Neural progenitor cell (in vitro differentiated cells): ENCODE data around the gene RPTOR. TPM values are rescaled to one million over a fixed set of nuclear protein-coding genes. Genes with fewer than 3 reads are reported as not detected.

Experiments
- DNase-seq: peaks from one replicate; pipeline ENCODE4 v3.0.0-alpha.2; 2016; ENCODE audit warnings: low spot score
- H2AFZ ChIP-seq: fragments of 200-600 bp; sonication (generic); replicated peaks from 2 replicates; pipeline ENCODE4 v1.6.1; 2016; ENCODE audit warnings: antibody characterized with exemption
- H3F3A ChIP-seq: fragments of 200-600 bp; sonication (generic); 2 replicates; pipeline ENCODE4 v1.6.1; 2016; ENCODE audit warnings: antibody characterized with exemption, low read depth
- H3K27ac ChIP-seq: fragments of 200-600 bp; sonication (generic); 2 replicates; pipeline ENCODE4 v1.5.1; 2016; ENCODE audit warnings: mild to moderate bottlenecking
- H3K27me3 ChIP-seq: fragments of 200-600 bp; sonication (generic); 2 replicates; pipeline ENCODE4 v1.6.1; 2016; ENCODE audit warnings: mild to moderate bottlenecking, moderate library complexity
- H3K36me3 ChIP-seq: fragments of 200-600 bp; sonication (generic); 2 replicates; pipeline ENCODE4 v1.5.1; 2016
- H3K4me1 ChIP-seq: fragments of 200-600 bp; sonication (generic); 2 replicates; pipeline ENCODE4 v1.6.1; 2016; ENCODE audit warnings: mixed run types
- H3K4me2 ChIP-seq: fragments of 200-600 bp; sonication (generic); 2 replicates; pipeline ENCODE4 v1.6.1; 2016
- H3K4me3 ChIP-seq: fragments of 200-600 bp; sonication (generic); 2 replicates; pipeline ENCODE4 v1.5.1; 2016
- H3K79me2 ChIP-seq: fragments of 200-600 bp; sonication (generic); 2 replicates; pipeline ENCODE4 v1.6.1; 2016; ENCODE audit warnings: low read depth
- H3K9ac ChIP-seq: fragments of 200-600 bp; sonication (generic); 2 replicates; pipeline ENCODE4 v1.6.1; 2016
- H3K9me3 ChIP-seq: fragments of 200-600 bp; sonication (generic); 2 replicates; pipeline ENCODE4 v1.5.1; 2016; ENCODE audit warnings: low read depth
- H4K20me1 ChIP-seq: fragments of 200-600 bp; sonication (generic); 2 replicates; pipeline ENCODE4 v1.6.1; 2016; ENCODE audit warnings: low read depth
- H3K27ac Mint-ChIP-seq: 3 replicates; pipeline ENCODE4 v1.8.0; 2021; ENCODE audit warnings: mixed read lengths
- H3K27me3 Mint-ChIP-seq: 2 replicates; pipeline ENCODE4 v1.8.0; 2022; ENCODE audit warnings: low read depth, mild to moderate bottlenecking, inconsistent platforms, moderate library complexity, mixed read lengths; ENCODE audit not compliant: insufficient read depth
- H3K36me3 Mint-ChIP-seq: 3 replicates; pipeline ENCODE4 v1.8.0; 2021; ENCODE audit warnings: mixed read lengths
- H3K4me1 Mint-ChIP-seq: 3 replicates; pipeline ENCODE4 v1.8.0; 2021; ENCODE audit warnings: mixed read lengths
- H3K4me3 Mint-ChIP-seq: 3 replicates; pipeline ENCODE4 v1.8.0; 2021; ENCODE audit warnings: mild to moderate bottlenecking, moderate library complexity, mixed read lengths
- H3K9me3 Mint-ChIP-seq: 3 replicates; pipeline ENCODE4 v1.8.0; 2020; ENCODE audit warnings: mixed read lengths
- CTCF ChIP-seq: fragments of 200-600 bp; sonication (generic); IDR thresholded peaks from 2 replicates; pipeline ENCODE4 v1.5.1; 2017; ENCODE audit warnings: antibody characterized with exemption, mild to moderate bottlenecking
- EZH2 ChIP-seq: fragments of 200-600 bp; sonication (generic); IDR thresholded peaks from 2 replicates; pipeline ENCODE4 v1.6.1; 2017; ENCODE audit warnings: antibody characterized with exemption, mild to moderate bottlenecking, moderate library complexity
- EZH2phosphoT487 ChIP-seq: fragments of 200-600 bp; sonication (generic); IDR thresholded peaks from 2 replicates; pipeline ENCODE4 v1.6.1; 2017; ENCODE audit warnings: antibody characterized with exemption
- total RNA-seq: library from RNA; depleted of rRNA; stranded (reverse); fragments of >200 nt; gene quantifications from 2 replicates; pipeline ENCODE4 v1.2.3, GENCODE V29; 2015; ENCODE audit warnings: low replicate concordance

Gene RPTOR
- total RNA-seq, 1 donor from 2014 or later: 7.4 TPM

- DNase-seq: no peak
- H3K27ac ChIP-seq: no peak overlapping the region
- no peaks in the 10 kb centered on the region for H3K9me3 Mint-ChIP-seq
- H3K27ac Mint-ChIP-seq: no peak overlapping the region
- H3K4me1 ChIP-seq: peaks cover 38% of the 10 kb centered on the region
- no peaks in the 10 kb centered on the region for H3K27me3 Mint-ChIP-seq
- H3K9ac ChIP-seq: no peak overlapping the region
- no peaks in the 10 kb centered on the region for H3K79me2 ChIP-seq
- peaks cover 21% of the 10 kb centered on the region for H4K20me1 ChIP-seq
- no peak overlapping the region for H3K4me2 ChIP-seq
- peaks cover 39% of the 10 kb centered on the region for H3K4me1 Mint-ChIP-seq
- H3K36me3 Mint-ChIP-seq: peaks cover 11% of the 10 kb centered on the region
- H3K27me3 ChIP-seq: peaks cover 12% of the 10 kb centered on the region
- H2AFZ ChIP-seq: no peak overlapping the region
- no peak overlapping the region for H3K4me3 ChIP-seq
- TF ChIP-seq EZH2 (no peak), CTCF (no peak), EZH2phosphoT487 (no peak)
- H3K9me3 ChIP-seq: no peaks in the 10 kb centered on the region
- H3K36me3 ChIP-seq: no peaks in the 10 kb centered on the region
- H3K4me3 Mint-ChIP-seq: no peak overlapping the region
- peaks cover 34% of the 10 kb centered on the region for H3F3A ChIP-seq
Measured at GRCh38 chr17:80940171-80941123, 395.8 kb downstream of the RPTOR start.

- peaks cover 35% of the 10 kb centered on the region for H3K4me1 Mint-ChIP-seq
- H3K27me3 Mint-ChIP-seq: no peaks in the 10 kb centered on the region
- H3K36me3 Mint-ChIP-seq: peaks cover 16% of the 10 kb centered on the region
Measured at GRCh38 chr17:80941171-80941570, 396.5 kb downstream of the RPTOR start.

GRCh38 chr17:80941743-80942422 lies 397.2 kb downstream of the RPTOR start:
- DNase-seq: no peak
- Histone ChIP-seq H3K27ac (no peak overlapping the region), H3K79me2 (no peaks in the 10 kb centered on the region), H3K9me3 (no peaks in the 10 kb centered on the region), H3K4me2 (no peak overlapping the region), H4K20me1 (peaks cover 16% of the 10 kb centered on the region), H3F3A (peaks cover 24% of the 10 kb centered on the region), H3K27me3 (no peaks in the 10 kb centered on the region), H3K36me3 (no peaks in the 10 kb centered on the region), H2AFZ (no peak overlapping the region), H3K4me3 (no peak overlapping the region), H3K4me1 (peaks cover 28% of the 10 kb centered on the region), H3K9ac (no peak overlapping the region)
- H3K36me3 Mint-ChIP-seq: peaks cover 23% of the 10 kb centered on the region
- peaks cover 28% of the 10 kb centered on the region for H3K4me1 Mint-ChIP-seq
- H3K9me3 Mint-ChIP-seq: no peaks in the 10 kb centered on the region
- peaks cover 2% of the 10 kb centered on the region for H3K27me3 Mint-ChIP-seq
- TF ChIP-seq EZH2phosphoT487 (no peak), EZH2 (no peak), CTCF (no peak)
- no peak overlapping the region for H3K4me3 Mint-ChIP-seq
- no peak overlapping the region for H3K27ac Mint-ChIP-seq

More at GRCh38 chr17:80941171-80941570, 396.5 kb downstream of the RPTOR start:
- Histone ChIP-seq H3K9me3 (no peaks in the 10 kb centered on the region), H3K79me2 (no peaks in the 10 kb centered on the region), H3K9ac (no peak overlapping the region), H3K27me3 (peaks cover 5% of the 10 kb centered on the region), H3K4me1 (peaks cover 35% of the 10 kb centered on the region), H3K4me3 (no peak overlapping the region), H2AFZ (no peak overlapping the region), H4K20me1 (peaks cover 21% of the 10 kb centered on the region), H3K27ac (no peak overlapping the region), H3K36me3 (no peaks in the 10 kb centered on the region), H3F3A (peaks cover 31% of the 10 kb centered on the region), H3K4me2 (no peak overlapping the region)
- H3K9me3 Mint-ChIP-seq: no peaks in the 10 kb centered on the region
- no peak overlapping the region for H3K27ac Mint-ChIP-seq
- no peak overlapping the region for H3K4me3 Mint-ChIP-seq
- DNase-seq: no peak
- TF ChIP-seq EZH2 (no peak), EZH2phosphoT487 (no peak), CTCF (no peak)
